ENCODE results near the gene CCDC102A. TPM values are rescaled to one million over a fixed set of nuclear protein-coding genes. Genes with fewer than 3 reads are reported as not detected.

CCDC102A gene
- total RNA-seq, 2 donors from 2014 or later: 11.2 to 15.1 TPM

GRCh38 chr16:57562669-57563486 is 26.5 kb upstream of the CCDC102A start:
- H3K27me3 ChIP-seq: no peaks in the 10 kb centered on the region
- H3K4me3 ChIP-seq: no peak overlapping the region

GRCh38 chr16:57562066-57562465 is 25.7 kb upstream of the CCDC102A start:
- peaks cover 0 to 21% of the 10 kb centered on the region in 2 donors for H3K9me3 ChIP-seq
- no peak for TF ChIP-seq CTCF (IDR thresholded peaks at IDR 0.05)
- no peaks in the 10 kb centered on the region for H3K36me3 ChIP-seq
- H3K4me1 ChIP-seq: no peaks in the 10 kb centered on the region
- peak; percentile 28 for DNase-seq (ENCODE audit: low spot score)
- no peak overlapping the region for H3K27ac ChIP-seq
- H3K27me3 ChIP-seq: no peaks in the 10 kb centered on the region
- H3K4me3 ChIP-seq: no peak overlapping the region

More at GRCh38 chr16:57562669-57563486, 26.5 kb upstream of the CCDC102A start:
- peak; percentile 26 for DNase-seq (ENCODE audit: low spot score)
- H3K36me3 ChIP-seq: no peaks in the 10 kb centered on the region
- no peak for TF ChIP-seq CTCF (IDR thresholded peaks at IDR 0.05)
- no peaks in the 10 kb centered on the region for H3K4me1 ChIP-seq
- peaks cover 0 to 21% of the 10 kb centered on the region in 2 donors for H3K9me3 ChIP-seq
- H3K27ac ChIP-seq: no peak overlapping the region

- Histone ChIP-seq H3K27ac (no peak overlapping the region), H3K27me3 (no peaks in the 10 kb centered on the region), H3K9me3 (peaks cover 0 to 21% of the 10 kb centered on the region in 2 donors), H3K4me1 (no peaks in the 10 kb centered on the region), H3K36me3 (no peaks in the 10 kb centered on the region), H3K4me3 (no peak overlapping the region)
- TF ChIP-seq CTCF (IDR thresholded peaks at IDR 0.05): no peak
- DNase-seq (ENCODE audit: low spot score): peak; percentile 48
Measured at GRCh38 chr16:57559072-57559790, 22.9 kb upstream of the CCDC102A start.

GRCh38 chr16:57556941-57557541 is 20.7 kb upstream of the CCDC102A start:
- no peak for DNase-seq (ENCODE audit: low spot score)
- Histone ChIP-seq H3K4me1 (no peaks in the 10 kb centered on the region), H3K4me3 (no peak overlapping the region), H3K27me3 (no peaks in the 10 kb centered on the region), H3K36me3 (no peaks in the 10 kb centered on the region), H3K9me3 (peaks cover 0 to 21% of the 10 kb centered on the region in 2 donors), H3K27ac (no peak overlapping the region)
- TF ChIP-seq CTCF (IDR thresholded peaks at IDR 0.05): no peak

- no peak for TF ChIP-seq CTCF (IDR thresholded peaks at IDR 0.05)
- DNase-seq (ENCODE audit: low spot score): peak; percentile 5
- H3K9me3 ChIP-seq: peaks cover 0 to 10% of the 10 kb centered on the region in 2 donors
- no peak overlapping the region for H3K4me3 ChIP-seq
- no peaks in the 10 kb centered on the region for H3K36me3 ChIP-seq
- no peaks in the 10 kb centered on the region for H3K4me1 ChIP-seq
- no peak overlapping the region for H3K27ac ChIP-seq
- no peaks in the 10 kb centered on the region for H3K27me3 ChIP-seq
Measured at GRCh38 chr16:57555831-57556230, 19.5 kb upstream of the CCDC102A start.
